ENCODE results near the gene SIRPA.

Gene SIRPA

DNA sequence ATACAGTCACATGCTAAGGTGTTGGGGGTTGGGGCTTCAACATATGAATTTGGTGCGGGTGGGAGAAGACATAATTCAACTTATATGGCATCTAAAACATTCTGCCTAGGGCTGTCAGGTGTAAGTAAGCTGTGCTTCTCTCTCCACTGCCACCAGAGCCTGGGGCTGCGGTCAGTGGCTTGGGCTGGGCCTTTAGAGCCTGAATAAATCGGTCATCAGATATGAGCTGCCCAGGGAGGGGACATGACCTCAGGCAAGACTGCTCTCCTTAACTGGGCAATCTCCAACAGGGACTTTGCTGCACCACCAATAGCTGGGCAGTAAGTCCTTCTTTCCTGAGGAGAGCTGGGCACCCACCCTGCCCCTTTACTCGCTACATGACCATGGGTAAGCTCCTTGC is 24.9 kb upstream of the SIRPA start:
- H3K27ac ChIP-seq = no peak overlapping the region
- TF ChIP-seq, protein P1, sequence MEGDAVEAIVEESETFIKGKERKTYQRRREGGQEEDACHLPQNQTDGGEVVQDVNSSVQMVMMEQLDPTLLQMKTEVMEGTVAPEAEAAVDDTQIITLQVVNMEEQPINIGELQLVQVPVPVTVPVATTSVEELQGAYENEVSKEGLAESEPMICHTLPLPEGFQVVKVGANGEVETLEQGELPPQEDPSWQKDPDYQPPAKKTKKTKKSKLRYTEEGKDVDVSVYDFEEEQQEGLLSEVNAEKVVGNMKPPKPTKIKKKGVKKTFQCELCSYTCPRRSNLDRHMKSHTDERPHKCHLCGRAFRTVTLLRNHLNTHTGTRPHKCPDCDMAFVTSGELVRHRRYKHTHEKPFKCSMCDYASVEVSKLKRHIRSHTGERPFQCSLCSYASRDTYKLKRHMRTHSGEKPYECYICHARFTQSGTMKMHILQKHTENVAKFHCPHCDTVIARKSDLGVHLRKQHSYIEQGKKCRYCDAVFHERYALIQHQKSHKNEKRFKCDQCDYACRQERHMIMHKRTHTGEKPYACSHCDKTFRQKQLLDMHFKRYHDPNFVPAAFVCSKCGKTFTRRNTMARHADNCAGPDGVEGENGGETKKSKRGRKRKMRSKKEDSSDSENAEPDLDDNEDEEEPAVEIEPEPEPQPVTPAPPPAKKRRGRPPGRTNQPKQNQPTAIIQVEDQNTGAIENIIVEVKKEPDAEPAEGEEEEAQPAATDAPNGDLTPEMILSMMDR (conservative IDR thresholded peaks at IDR 0.05) = no peak
- TF ChIP-seq ZFX (IDR thresholded peaks at IDR 0.05) = no peak

DNA sequence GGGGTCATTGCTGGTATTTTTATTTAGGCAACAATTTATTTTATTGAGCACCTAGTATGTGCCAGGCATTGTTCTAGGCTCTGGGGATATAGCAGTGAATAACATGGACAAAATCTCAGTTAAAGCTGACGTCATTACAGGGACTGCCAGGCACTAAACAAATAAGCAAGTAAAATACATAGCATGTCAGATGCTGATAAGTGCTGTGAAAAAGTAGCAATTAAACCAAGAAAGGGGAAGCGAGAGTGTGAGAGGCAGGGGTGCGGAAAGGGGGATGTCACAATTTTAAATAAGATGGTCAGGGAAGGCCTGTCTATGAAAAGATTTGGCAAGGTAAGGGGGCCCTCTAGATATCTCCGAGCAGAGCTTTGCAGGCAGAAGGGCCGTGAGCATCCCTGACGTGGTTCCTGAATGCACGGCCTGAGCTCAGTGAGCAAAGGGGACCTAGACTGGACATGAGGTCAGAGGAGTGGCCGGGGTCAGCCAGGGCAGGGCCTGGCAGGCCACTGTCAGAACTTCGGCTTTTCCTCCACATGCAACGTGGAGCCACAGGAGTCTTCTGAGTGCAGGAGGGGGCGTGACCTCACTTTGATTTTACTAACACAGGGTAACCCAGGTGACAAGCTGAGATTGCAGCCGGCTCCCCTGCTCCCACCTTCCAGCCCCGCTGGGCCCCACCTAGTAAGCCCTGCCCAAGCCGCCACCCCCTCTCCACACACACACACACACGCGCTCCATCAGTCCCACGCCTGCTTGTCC is 24.2 kb upstream of the SIRPA start:
- no peak for TF ChIP-seq ZFX (IDR thresholded peaks at IDR 0.05)
- TF ChIP-seq, protein P1 (conservative IDR thresholded peaks at IDR 0.05) = no peak
- no peak overlapping the region for H3K27ac ChIP-seq

DNA sequence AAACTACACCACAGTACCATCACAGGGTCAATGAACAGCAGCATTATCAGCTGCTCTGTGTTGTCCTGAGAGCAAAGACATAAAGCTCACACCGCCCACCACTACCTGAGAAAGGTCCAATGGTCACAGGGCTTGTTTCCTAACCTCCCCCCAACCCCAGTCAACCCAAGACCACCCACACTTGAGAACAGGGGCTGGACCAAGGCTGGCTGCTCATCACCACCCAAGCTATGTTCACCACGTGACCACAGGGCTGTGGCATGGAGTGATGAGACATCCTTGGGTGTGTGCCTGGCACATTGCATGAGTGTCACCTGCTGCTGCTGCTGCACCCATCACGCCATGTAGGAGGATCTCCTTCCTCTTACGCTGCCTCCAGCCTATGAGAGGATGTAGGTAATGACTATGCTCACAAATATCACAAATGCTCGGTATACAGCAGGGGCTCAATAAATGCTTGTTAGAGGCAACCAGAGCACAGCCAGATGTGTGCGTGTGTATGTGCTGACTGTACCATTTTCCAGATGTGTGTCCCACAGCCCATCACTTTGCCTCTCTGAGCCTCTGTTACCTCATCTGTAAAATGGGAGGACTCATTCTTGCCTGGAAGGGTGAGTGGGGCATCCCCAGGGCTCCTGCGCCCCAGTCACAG is 23.3 kb upstream of the SIRPA start:
- H3K27ac ChIP-seq = no peak overlapping the region
- TF ChIP-seq, protein P1 (conservative IDR thresholded peaks at IDR 0.05) = no peak
- TF ChIP-seq ZFX (IDR thresholded peaks at IDR 0.05) = no peak

DNA sequence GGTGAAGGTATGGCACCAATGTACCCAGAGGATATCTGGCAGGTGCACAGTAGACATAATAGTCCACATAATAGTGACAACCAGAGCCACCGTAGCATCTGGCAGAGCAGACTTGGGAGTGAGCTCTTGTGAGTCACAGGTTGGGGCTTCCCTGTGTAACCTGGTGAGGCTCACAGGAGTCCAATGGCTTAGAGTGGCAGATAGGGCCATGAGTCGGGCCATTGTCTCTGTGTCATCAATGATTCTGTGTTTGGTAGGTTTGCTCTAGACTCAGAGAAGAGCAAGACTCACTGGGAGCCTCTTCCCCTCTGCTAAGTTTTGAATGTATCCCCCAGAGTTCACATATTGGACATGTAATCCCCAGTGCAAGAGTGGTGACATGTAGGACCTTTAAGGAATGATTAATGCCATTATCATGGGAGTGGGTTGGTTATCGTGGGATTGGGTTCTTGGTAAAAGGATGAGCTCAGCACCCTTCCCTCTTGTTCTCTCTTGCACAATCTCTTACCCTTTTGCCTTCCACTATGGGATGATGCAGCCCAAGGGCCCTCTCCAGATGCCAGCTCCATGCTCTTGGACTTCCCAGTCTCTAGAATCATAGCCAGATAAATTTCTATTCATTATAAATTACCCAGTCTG is 22.6 kb upstream of the SIRPA start:
- TF ChIP-seq, protein P1 (conservative IDR thresholded peaks at IDR 0.05) = no peak
- no peak for TF ChIP-seq ZFX (IDR thresholded peaks at IDR 0.05)
- no peak overlapping the region for H3K27ac ChIP-seq

DNA sequence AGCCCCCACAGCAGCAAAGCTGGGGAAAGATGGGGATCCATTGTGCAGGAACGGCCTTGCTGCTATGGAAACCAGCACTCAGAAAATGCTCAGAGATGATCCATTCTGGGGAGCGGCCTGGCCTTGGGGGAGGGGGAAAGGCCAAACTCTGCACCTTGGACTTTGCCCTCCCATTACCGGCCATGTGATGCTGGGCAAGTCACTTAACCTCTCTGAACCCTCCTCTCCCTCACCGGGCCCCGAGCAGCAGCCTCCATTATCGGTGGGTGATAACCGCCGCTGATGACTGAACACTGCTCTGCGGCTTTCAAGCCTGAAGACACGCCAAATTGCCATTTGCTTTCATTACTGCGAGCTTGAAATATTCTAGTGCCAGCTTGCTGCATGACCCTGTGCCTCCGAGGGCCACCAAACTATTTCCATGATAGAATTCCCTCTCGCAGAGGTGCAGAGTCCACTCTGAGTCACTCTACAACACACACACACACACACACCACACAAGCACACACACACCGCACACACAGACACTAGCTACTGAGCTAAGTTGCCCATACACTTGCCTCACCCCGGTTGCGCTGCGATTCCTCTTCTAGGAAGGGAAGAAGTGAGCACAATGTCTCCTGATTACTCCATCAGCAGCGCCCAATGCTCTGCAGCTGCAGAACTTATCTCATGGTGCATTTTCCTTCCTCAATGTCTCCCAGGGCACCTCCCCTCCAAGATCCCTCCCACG is 20.6 kb upstream of the SIRPA start:
- H3K27ac ChIP-seq = no peak overlapping the region; the same call in 1 of the 2 replicates
- no peak for TF ChIP-seq ZFX (IDR thresholded peaks at IDR 0.05)
- TF ChIP-seq, protein P1 (conservative IDR thresholded peaks at IDR 0.05) = no peak

DNA sequence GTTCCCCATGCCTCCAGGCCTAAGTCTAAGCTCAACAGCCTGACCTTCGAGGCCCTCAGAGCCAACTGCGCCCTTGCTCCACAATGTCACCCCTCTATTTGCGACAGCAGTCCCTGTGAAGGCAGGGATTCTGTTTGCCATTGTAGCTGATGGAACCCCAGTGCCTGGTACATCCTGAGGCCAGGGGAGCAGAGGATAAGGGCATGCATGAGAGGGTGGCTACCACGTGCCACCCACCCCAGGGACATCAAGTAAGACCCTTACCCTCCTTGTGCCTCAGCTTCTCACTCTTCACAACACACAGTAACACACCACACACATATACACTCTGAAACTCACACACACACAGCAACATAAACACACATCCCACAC is 20.0 kb upstream of the SIRPA start:
- no peak overlapping the region; the same call in 1 of the 2 replicates for H3K27ac ChIP-seq

More for the DNA sequence above, 20.0 kb upstream of the SIRPA start:
- TF ChIP-seq, protein P1 (conservative IDR thresholded peaks at IDR 0.05) = no peak
- no peak for TF ChIP-seq ZFX (IDR thresholded peaks at IDR 0.05)

Measured in C4-2B (cell line).